DND-41 (cell line): ENCODE data around the gene CEBPZOS.

Source experiments
- CTCF ChIP-seq: IDR thresholded peaks from 2 replicates; pipeline ENCODE4 v1.5.1; 2012; ENCODE audit warnings: borderline replicate concordance, low read length, moderate library complexity, mild to moderate bottlenecking; ENCODE audit not compliant: poor library complexity, severe bottlenecking; ENCODE audit errors: extremely low read depth
- EZH2 ChIP-seq: IDR thresholded peaks from 3 replicates; pipeline ENCODE4 v1.6.1; 2012; ENCODE audit warnings: borderline replicate concordance, low read depth, mild to moderate bottlenecking, moderate library complexity, low read length, inconsistent platforms; ENCODE audit not compliant: severe bottlenecking

GRCh38 chr2:37230581-37230980 is 34.3 kb downstream of the CEBPZOS start:
- TF ChIP-seq CTCF (no peak), EZH2 (no peak)
